ENCODE measurements around the gene BMAL1. TPM values are rescaled to one million over a fixed set of nuclear protein-coding genes. Genes with fewer than 3 reads are reported as not detected.

BMAL1 gene
- total and polyA plus RNA-seq, 2 donors (not counting 3 experiments of a cell fraction or from before 2014, with no cell fraction given): 5.8 to 10.1 TPM

- no peaks in the 10 kb centered on the region for H3K79me2 ChIP-seq (ENCODE audit: control insufficient read depth, insufficient read depth, low read length)
- H3K36me3 ChIP-seq (ENCODE audit: control insufficient read depth in 2 of 2, extremely low read depth in 1 of 2, insufficient read depth in 2 of 2, low read length in 2 of 2): no peaks in the 10 kb centered on the region
- no peak overlapping the region for H2AFZ ChIP-seq (ENCODE audit: low read depth, low read length)
- DNase-seq (ENCODE audit: low read depth, low spot score) (no peak), FAIRE-seq (no peak)
- no peaks in the 10 kb centered on the region for H3K4me1 ChIP-seq (ENCODE audit: control insufficient read depth, extremely low read depth, insufficient read depth, low read length)
- ChIA-PET POLR2A (no interaction called here), CTCF (interaction anchor here (1.1 to 1.9 kb wide), 8 partner anchors 9 to 92 kb away, joined by 3 to 6 read pairs (median 3); no protein-coding TSS in a partner anchor)
- no peak overlapping the region for H3K27ac ChIP-seq (ENCODE audit: insufficient read depth, low read depth, low read length)
- TF ChIP-seq JUN (IDR thresholded peaks at IDR 0.05; ENCODE audit: borderline replicate concordance, insufficient read depth, insufficient read length, low read depth): no peak
- TF ChIP-seq EZH2 (IDR thresholded peaks at IDR 0.05; ENCODE audit: borderline replicate concordance, low read depth, low read length, severe bottlenecking): no peak
- TF ChIP-seq MYC (IDR thresholded peaks at IDR 0.05; ENCODE audit: low read depth, low read length): no peak
- no peak for TF ChIP-seq MAX (IDR thresholded peaks at IDR 0.05; ENCODE audit: insufficient read depth, insufficient read length)
- no peak for TF ChIP-seq POLR2A (IDR thresholded peaks at IDR 0.05; ENCODE audit: low read depth, low read length)
- no peak for TF ChIP-seq GATA2 (IDR thresholded peaks at IDR 0.05; ENCODE audit: insufficient read depth, insufficient read length, low read depth, low read length)
- no peak for TF ChIP-seq FOS (IDR thresholded peaks at IDR 0.05; ENCODE audit: borderline replicate concordance, insufficient read depth, low read length)
- TF ChIP-seq POLR2AphosphoS5 (IDR thresholded peaks at IDR 0.05; ENCODE audit: insufficient read depth, low read depth, low read length): no peak
- no peak for TF ChIP-seq CTCF (IDR thresholded peaks at IDR 0.05; ENCODE audit: extremely low read depth in 1 of 2, insufficient read depth in 1 of 2, low read depth in 1 of 2, low read length in 2 of 2)
- no peaks in the 10 kb centered on the region for H3K27me3 ChIP-seq (ENCODE audit: control insufficient read depth in 2 of 2, insufficient read depth in 2 of 2, low read length in 2 of 2)
- no peak overlapping the region for H3K4me3 ChIP-seq (replicated peaks in 1 of 3; ENCODE audit: insufficient read depth in 1 of 3, low read depth in 1 of 3, low read length in 3 of 3)
- H3K9me1 ChIP-seq (replicated peaks; ENCODE audit: control insufficient read depth, extremely low read depth, insufficient read depth, low read length): no peaks in the 10 kb centered on the region
- no peak overlapping the region for H3K4me2 ChIP-seq (ENCODE audit: insufficient read depth, low read length)
- H4K20me1 ChIP-seq (replicated peaks; ENCODE audit: control insufficient read depth, extremely low read depth, insufficient read depth, low read length): no peaks in the 10 kb centered on the region
- dilution Hi-C loops (cut with MboI; ENCODE audit: extremely low pct_ligation_motif_present, low sequenced_read_pairs) (no loop called here), intact Hi-C loops (cut with micrococcal nuclease) (no loop called here)
- H3K9ac ChIP-seq (replicated peaks; ENCODE audit: extremely low read depth, insufficient read depth, low read length): no peak overlapping the region
- no TSS peak for BruUV-seq (replicated peaks)
- no peaks in the 10 kb centered on the region for H3K9me3 ChIP-seq (replicated peaks; ENCODE audit: control insufficient read depth, insufficient read depth, low read length)
Observed at GRCh38 chr11:13302420-13302958, 24.9 kb downstream of the BMAL1 start.
